GM15510 (cell line): ENCODE results near the gene LYPD6B.

Experiments
- POLR2A ChIP-seq: IDR thresholded peaks from 3 replicates; pipeline ENCODE4 v1.6.1; 2011; ENCODE audit warnings: borderline replicate concordance; ENCODE audit not compliant: insufficient read length; ENCODE audit errors: extremely low read depth

Gene LYPD6B

GRCh38 chr2:149090706-149091105 lies 52.2 kb downstream of the LYPD6B start:
- TF ChIP-seq POLR2A, result no peak

DNA sequence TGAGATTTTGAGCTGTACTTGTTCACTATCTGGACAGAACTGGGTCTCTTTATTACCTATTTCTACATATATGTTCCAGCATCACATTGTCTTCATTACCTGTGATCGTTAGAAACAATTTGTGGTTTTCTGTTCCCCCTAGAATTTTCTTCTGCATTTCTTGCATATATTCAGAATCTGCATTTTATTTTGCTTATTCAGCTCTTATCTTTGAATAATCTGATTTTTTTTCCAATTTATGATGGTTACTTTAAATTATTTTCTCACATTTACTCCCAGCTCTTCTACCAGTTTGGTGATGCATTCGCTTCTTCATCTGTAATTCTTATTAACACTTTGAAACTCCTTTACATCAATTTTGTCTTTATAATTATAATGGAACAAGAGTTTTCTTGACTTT lies 55.1 kb downstream of the LYPD6B start:
- no peak for TF ChIP-seq POLR2A

- TF ChIP-seq POLR2A, result no peak
Measured at GRCh38 chr2:149094217-149095015, 55.9 kb downstream of the LYPD6B start.

GRCh38 chr2:149098701-149099100 lies 60.2 kb downstream of the LYPD6B start:
- TF ChIP-seq POLR2A, result no peak

- TF ChIP-seq POLR2A, result no peak
Measured at GRCh38 chr2:149099298-149099697, 60.8 kb downstream of the LYPD6B start.

GRCh38 chr2:149100739-149101699 lies 62.5 kb downstream of the LYPD6B start:
- no peak for TF ChIP-seq POLR2A

DNA sequence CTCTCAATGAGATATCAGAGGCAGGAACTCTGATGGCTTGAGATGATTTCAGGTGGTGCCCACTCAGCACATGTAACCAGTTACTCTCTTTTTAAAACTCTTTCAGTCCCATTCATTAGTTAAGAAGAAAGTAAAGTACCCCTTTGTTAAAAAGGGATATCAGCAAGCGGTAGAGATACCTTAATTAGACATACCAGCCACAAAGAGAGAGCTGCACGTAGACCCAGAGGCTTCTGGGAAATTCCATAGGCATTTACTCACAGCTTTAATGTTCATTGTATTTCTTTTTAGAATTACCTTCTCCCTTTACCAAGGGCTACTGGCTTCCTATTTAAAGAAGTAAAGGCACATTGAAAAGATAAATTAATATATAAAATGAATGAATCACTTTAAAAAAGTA lies 63.3 kb downstream of the LYPD6B start:
- TF ChIP-seq POLR2A, result no peak

DNA sequence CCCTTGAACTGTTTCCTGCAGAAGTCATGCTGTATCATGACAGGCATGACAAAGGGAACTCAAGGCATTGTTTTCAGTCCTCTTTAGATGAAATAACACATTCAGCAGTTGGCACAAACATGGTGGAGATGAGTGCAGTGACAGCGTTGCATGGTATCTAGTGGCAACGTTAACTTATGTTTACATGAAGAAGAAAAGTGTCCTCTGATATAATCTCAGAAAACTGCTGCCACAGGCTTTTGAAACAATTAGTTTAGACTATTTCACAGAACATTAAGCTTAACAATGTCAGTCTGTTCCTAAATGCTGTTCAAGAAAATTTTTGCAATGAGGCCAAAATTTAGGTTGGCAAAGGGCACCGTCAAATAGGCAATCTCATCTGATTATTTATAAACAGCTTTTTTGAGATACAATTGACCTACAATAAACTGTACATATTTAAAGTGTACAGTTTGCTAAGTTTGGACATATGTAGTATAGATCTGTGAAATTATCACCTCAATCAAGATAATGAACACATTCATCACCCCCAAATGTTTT lies 64.7 kb downstream of the LYPD6B start:
- no peak for TF ChIP-seq POLR2A

DNA sequence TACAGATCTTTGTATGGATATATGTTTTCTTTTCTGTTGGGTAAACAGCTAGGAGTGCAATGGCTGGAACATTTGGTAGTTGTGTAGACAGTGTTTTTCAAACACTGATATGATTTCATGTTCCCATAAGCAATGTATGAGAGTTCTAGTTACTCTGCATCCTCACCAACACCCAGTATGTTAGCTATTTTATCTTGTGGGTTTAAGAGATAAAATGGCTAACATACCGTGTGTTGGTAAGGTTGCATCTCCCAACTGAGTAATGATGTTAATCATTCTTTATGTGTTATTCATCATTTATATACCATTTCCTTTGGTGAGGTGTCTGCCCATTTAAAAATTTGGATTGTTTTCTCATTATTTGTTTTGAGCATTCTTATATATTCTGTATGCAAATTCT lies 65.7 kb downstream of the LYPD6B start:
- TF ChIP-seq POLR2A, result no peak

GRCh38 chr2:149112068-149112467 lies 73.6 kb downstream of the LYPD6B start:
- TF ChIP-seq POLR2A, result no peak

DNA sequence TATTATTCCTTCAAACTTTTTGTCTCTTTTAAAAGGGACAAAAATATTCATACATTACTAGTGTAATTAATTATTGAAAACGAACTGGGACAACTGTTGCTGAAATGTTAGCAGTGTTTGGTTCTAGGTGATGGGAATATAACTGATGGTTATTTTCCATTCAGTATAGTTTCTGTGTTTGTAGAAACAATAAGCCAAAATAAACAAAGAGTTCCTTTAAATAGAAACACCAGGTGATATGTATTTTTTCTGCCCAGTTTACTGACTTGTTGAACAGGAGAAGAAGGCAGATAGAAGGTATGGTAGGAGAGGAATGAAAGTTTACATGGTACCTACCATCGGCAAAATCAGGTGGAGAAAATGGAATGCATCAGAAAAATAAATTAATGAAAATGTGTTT lies 74.2 kb downstream of the LYPD6B start:
- no peak for TF ChIP-seq POLR2A

- no peak for TF ChIP-seq POLR2A
Measured at GRCh38 chr2:149115781-149116180, 77.3 kb downstream of the LYPD6B start.

DNA sequence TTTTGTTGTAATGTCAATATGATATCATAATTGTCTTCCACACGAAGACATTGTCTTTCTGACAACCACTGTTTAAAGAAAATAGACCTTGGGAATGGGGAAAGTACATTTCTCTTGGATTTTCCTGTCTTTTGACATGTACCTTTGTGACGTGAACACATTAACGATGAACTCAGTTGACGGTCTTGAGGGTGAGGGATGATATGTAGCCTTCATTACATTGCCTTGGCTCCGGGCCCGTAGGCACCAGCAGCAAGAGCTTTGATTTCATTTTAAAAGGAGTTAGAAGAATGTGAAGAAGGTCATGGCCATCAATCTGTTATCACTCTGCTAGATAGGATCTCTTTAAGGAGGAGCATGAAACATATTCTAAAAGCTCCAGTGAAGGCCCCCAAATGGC lies 80.9 kb downstream of the LYPD6B start:
- TF ChIP-seq POLR2A, result no peak

DNA sequence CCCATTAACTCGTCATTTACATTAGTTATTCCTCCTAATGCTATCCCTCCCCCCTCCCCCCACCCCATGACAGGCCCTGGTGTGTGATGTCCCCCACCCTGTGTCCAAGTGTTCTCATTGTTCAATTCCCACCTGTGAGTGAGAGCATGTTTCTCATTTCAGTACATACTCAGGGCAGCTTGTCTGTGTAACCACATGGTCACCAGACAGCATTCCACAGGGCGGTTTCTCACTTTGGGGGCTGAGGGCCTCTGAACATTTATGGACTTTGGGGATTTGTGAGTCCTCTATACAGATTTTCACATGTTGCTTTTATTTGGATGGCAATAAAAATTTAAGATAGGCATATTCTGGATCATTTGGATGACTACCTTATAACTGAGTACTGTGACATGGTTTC lies 84.0 kb downstream of the LYPD6B start:
- TF ChIP-seq POLR2A, result no peak

GRCh38 chr2:149125031-149125725 lies 86.7 kb downstream of the LYPD6B start:
- TF ChIP-seq POLR2A, result no peak
